Stomach (tissue), 4 donors: ENCODE measurements around the gene KANK4.

Source experiments
- EP300 ChIP-seq: sonication (generic); formaldehyde crosslinking; IDR thresholded peaks from one replicate; pipeline ENCODE4 v1.6.1; 2017; ENCODE audit warnings: antibody characterized with exemption
- POLR2A ChIP-seq, 4 donors: fragments of 450-650 bp; IDR thresholded peaks; one replicate each; pipeline ENCODE4 v1.6.1; 2016; ENCODE audit warnings: antibody characterized with exemption in 4 of 4, control low read depth in 2 of 4, mild to moderate bottlenecking in 1 of 4, moderate library complexity in 1 of 4
- POLR2AphosphoS5 ChIP-seq, 3 donors: sonication (generic); formaldehyde crosslinking; IDR thresholded peaks; one replicate each; pipeline ENCODE4 v1.6.1; 2016; ENCODE audit warnings: antibody characterized with exemption in 3 of 3
- TF ChIP-seq, protein P1 (sequence below), 7 experiments: fragments of 450-650 bp in 4 of 7; fragments of 200-600 bp in 3 of 7; sonication (generic) in 3 of 7; IDR thresholded peaks; one replicate each; pipeline ENCODE4 v1.5.1; 2016 to 2019; ENCODE audit warnings: antibody characterized with exemption in 7 of 7, control low read depth in 2 of 7, mild to moderate bottlenecking in 1 of 7

- TF ChIP-seq, protein P1, sequence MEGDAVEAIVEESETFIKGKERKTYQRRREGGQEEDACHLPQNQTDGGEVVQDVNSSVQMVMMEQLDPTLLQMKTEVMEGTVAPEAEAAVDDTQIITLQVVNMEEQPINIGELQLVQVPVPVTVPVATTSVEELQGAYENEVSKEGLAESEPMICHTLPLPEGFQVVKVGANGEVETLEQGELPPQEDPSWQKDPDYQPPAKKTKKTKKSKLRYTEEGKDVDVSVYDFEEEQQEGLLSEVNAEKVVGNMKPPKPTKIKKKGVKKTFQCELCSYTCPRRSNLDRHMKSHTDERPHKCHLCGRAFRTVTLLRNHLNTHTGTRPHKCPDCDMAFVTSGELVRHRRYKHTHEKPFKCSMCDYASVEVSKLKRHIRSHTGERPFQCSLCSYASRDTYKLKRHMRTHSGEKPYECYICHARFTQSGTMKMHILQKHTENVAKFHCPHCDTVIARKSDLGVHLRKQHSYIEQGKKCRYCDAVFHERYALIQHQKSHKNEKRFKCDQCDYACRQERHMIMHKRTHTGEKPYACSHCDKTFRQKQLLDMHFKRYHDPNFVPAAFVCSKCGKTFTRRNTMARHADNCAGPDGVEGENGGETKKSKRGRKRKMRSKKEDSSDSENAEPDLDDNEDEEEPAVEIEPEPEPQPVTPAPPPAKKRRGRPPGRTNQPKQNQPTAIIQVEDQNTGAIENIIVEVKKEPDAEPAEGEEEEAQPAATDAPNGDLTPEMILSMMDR (IDR thresholded peaks at IDR 0.05) = no peak
- TF ChIP-seq EP300 (no peak), POLR2A (IDR thresholded peaks at IDR 0.05) (no peak), POLR2AphosphoS5 (IDR thresholded peaks at IDR 0.05) (no peak)
These were observed 49.8 kb downstream of the KANK4 start for GRCh38 chr1:62269439-62269838.
